ENCODE data around the gene RIT2.

The RIT2 gene

DNA sequence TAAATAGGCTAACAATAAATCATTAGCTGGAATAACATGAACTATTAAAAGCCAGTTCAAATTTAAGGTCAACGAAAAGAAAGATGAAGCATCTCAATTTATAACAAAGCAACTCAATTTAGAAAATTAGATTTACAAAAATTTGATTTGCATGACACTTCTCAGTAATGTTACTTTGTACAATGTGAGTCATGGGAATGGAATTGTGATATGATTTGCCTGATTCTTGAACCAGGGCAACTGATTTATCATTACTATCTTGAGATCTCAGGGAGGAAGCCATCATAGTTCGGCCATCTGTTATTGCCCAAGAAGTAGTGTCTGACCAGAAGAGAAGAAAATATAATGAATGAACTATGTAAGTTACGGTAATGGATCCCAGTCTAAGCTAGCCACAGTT lies 193.1 kb downstream of the RIT2 start:
- DNase-seq = no peak

DNA sequence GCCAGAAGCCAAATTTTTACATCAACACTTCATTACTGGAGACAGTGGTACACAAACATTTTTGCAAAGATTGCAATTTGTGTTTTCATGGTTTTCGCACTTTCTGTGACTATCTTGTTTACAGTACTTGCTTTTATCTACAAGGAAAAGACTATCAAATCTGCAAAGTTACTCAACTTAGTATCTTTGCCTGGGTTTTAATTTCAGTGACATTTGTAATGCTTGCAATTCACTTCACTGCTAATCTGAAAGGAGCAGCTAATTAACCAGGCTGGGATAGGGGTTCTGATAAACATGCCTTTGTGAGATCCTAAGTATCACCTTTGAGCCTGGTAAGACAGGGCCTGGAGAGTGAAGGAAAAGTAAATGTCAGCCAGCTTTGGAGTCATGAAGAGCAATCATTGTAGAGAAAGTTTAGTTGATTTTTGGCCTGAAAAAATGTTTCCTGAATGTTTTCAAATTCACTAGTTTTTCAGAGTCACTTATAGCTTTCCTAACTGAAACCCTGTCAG lies 194.2 kb downstream of the RIT2 start:
- no peak for DNase-seq

DNA sequence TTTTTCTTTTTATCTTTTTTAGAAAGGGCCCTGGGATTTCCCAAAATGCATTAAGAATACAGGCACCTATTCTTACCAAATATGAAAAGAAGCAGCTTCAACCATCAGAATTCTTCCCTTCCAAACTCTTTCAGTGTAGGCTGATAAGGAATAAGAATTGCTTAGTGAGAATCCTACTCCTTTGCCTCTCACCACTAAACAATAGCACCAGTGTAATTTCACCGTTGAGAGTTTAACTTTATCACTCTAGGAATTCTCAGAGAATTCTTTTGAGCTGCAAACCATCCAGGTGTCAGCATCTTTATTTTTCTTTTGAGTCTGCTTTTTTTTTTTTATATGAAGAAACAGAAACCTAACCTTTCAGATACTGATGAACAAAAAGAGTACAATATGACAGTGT lies 194.9 kb downstream of the RIT2 start:
- DNase-seq = no peak

DNA sequence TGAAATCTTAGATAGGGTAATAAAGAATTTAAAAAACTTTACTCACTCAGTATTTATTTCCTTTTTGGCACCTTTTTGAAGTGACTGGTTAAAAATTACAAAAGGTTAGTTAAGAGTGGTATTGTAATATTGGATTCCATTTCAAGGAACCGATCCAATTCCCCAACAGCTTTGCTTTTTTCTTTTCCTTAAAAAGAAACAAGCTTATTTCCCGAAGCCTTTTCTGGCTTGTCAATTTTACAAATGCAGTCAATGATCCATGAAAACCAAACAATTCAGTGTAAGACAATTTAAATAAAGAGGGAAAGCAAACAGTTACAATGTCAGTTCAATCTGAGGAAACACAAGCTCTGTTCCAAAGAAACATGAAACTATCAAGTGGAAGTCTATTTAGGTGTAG lies 200.2 kb downstream of the RIT2 start:
- peak; percentile 97 for DNase-seq

DNA sequence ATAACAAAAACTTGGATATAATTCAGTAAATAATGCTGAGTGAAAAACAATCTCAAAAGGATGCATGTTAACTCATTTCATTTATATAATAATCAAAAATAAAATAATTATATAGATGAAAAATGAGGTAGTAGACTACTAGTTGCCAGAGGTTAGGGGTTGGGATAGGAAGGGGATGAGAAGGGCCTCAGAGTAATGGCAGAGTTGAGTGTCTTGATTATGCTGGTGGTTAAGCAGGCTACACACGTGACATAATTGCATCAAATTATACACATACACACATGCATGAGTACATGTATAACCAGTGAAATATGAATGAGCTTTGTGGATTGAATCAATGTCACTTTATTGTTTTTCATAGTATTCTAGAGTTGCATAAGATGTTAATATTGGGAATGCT lies 201.0 kb downstream of the RIT2 start:
- DNase-seq = no peak

DNA sequence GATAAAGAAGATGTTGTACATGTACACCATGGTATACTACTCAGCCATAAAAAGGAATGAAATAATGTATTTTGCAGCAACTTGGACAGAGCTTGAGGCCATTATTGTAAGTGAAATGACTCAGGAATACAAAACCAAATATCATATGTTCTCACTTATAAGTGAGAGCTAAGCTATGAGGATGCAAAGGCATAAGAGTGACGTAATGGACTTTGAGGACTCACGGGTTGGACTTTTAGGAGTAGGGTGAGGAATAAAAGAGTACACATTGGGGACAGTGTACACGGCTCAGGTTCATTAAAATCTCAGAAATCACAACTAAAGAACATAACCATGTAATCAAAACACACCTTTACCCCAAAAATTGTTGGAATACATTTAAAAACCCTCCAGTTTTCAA lies 206.4 kb downstream of the RIT2 start:
- DNase-seq = no peak

DNA sequence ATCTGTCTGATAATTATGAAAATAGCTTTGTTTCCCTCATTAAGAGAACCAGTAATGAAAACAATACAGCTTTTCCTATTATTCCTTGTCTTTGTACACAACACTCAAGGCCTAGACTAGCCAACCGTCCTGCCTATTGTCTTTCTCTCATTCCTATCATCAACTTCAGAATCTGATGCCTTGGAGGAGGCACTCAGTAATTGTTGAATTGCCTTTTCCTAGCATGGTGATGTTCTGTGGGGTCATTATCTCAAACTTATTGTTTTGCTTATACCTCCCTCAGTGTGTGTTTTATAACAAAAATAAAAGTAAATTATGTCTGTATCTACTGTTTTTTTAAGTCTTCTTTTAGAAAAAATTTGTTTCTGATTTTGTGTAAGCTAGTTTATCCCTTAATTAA lies 208.7 kb downstream of the RIT2 start:
- no peak for DNase-seq

DNA sequence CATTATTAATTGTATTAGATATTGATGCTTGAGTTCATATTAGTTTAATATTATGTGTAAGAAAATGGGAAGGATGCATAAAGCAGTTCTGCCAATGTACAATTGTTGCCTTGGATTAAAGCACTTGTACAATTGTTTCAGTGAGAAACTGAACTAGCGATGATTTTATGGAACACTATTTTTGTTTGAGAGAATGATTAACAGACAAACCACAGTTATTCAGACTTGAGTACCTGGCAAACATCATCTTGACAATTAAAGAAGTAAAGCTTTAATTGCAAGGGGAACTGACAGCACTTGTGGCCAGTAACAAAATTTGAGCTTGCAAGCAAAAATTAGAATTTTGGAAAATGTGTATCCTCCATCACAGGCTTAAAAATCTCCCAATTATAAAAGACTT lies 214.3 kb downstream of the RIT2 start:
- DNase-seq = no peak

DNA sequence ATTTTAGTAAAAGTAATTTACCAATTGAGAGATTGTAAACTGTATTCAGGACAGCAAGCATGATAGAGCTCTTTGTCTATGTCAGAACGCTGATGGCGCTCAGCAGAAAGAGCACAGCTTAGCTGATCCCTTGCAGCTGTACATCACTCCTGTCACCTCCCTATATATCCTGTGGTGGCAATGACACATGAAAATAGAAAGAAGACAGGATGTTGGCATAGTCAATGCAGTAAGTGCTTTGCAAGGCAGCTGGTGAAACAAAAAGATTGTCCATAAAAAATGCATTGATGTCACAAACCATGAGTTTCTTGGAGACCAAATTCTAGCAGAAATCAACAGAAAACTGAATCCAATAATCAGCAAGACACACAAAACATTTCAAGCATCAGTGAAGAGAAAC lies 221.5 kb downstream of the RIT2 start:
- peak; percentile 96 for DNase-seq

DNA sequence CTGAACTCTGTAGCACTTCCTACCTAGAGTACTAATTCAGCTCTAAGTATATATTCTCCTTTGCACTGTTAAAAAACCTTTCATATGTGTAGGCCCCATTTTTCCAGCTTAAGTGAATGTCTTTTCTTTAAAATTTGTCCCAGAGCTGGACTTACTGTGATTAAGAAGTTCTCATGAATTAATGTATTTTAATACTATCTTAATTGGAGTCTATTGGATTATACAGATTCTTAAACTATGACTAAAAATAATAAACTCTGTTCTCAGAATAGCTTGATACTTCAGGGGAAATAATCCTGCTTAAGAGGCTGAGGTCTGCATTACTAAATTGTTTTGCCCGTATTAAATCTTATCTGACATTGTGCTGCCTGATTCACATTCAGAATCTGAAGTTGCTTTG lies 223.3 kb downstream of the RIT2 start:
- no peak for DNase-seq

DNA sequence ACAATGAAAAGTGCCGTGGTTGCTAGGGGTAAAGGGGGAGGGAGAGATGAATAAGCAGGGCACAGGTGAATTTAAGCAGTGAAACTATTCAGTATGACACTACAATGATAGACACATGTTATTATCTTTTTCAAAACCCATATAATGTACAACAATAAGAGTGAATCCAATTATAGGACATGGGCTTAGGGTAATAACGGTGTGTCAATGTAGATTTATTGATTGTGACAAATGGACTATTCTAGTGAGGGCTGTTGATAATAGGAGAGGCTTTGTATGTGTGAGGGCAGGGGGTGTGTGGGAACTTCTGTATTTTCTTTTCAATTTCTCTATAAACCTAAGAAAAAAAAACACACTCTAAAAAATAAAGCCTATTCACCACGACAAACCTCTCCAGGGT lies 223.8 kb downstream of the RIT2 start:
- no peak for DNase-seq

DNA sequence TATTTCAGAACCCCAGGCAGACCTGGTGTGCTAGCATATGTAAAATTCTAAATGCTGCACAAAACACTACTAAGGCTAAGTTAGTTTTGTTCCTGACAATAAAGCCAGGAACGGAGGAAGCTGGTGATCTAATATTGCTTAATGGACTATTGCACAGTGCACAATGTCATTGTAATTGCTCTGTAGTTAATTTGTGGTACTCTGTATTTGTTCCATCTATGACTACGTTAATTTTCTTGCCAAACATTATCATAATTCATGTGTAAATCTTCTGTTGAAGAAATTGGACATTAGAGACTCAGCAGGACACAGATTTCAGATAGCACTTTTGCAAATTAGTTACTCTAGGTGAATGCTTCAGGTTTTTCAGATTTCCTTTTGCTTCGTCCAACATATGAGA lies 232.3 kb downstream of the RIT2 start:
- DNase-seq = no peak

DNA sequence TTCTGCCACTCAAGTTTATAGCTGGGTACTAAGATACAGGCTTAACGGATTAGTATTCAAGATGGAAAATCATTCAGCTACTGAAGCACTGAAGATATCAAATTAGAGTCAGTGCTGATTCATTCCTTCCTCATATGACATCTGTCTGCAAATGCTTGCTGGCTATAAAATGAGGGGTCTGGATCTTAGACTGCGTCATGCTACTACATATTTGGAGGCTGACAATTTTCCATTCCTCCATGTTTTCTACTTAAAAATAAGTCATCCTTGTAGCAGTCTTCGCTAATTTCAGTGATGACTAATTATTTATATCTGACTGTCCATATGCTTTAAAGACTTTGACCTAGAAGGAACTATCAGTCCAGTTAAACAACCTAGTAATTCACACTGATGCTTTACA lies 233.4 kb downstream of the RIT2 start:
- no peak for DNase-seq

DNA sequence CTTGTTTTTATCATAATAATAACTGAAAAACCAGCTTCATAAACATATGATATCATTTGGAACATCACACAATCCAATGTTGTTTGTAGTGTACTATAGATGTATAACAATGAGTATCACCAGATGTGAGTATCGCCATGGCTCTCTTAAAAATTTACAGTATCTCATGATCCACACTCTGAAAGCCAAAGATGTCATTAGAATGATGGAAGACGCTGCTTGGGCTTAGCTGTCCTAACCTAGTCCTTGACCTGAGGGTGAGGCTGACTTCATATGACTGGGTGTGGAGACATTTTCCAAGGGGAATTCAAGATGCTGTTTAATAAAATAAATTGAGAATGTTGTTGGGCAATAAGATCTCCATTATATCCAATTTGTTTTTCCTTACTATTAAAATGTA lies 242.6 kb downstream of the RIT2 start:
- DNase-seq = no peak

DNA sequence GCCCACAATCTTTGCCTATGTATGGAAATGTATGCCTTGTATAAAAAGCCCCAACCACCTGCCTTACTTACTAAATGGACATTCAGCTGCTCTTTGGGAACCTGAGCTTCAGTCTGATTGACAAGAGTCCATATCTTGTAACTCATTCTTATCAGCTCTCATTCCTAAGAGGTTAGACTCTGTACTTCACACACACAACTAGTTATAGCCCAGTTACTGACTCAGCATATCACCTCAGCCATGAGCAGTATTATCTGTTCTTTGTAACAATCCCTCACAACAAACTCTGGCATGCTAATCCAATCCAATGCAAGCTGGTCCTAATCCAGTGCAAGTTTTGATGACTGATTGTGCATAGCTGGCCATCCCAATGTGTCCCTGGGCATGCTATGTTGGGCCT lies 250.6 kb downstream of the RIT2 start:
- DNase-seq = no peak

DNA sequence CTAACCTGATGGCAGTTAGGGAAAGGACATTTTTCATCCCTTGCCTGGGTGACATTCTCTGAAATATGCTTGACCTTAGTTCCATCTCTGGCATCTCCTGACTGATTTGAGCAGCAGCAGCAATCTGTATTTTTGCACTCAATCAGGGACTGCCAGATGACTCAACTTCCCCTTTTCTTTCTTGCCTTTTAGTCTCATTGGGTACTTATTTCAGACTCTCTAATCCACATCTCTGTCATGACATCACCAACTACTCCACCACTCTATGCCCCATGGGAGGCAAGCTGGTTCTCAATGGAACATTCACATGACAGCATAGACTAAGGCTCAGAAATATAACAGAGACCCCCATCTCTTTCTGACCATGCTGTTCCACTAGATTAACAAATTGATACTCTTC lies 254.2 kb downstream of the RIT2 start:
- no peak for DNase-seq

DNA sequence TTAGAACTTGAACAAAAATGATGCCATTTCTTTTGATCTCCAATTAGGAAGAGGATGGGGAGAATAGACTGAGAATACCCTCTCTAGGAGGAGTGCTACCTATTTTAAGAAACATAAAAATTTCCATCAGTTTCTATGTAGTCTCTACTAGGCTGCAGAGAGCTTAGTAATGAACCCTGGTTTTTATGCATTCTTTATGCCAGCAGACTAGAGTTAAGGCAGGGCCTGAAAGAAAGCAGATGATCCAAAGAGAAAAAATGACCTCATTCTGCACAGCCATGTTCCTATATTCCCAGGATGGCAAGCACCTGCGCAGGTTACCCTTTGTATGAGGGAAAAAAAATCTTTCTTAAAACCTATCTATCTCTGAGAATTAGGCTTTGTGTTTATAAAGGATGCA lies 254.9 kb downstream of the RIT2 start:
- no peak for DNase-seq

DNA sequence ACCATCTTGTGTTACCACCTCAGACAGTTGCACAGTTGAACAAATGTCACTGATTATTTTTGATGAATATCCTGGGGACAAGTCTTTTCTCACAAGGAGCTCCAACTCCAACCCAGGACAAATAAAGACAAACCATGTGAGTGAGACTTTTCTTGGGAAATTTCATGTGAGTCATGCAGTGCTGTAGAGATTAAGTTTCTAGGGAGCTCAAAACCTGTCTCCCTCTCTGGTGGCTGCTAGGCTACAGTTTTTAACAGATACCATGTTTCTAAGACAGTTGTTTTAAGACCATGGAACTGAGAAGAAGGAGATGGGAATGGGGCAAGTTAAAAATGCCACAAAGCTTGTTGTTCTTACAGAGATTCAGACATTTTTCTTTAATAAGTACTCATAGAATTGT lies 255.5 kb downstream of the RIT2 start:
- no peak for DNase-seq

DNA sequence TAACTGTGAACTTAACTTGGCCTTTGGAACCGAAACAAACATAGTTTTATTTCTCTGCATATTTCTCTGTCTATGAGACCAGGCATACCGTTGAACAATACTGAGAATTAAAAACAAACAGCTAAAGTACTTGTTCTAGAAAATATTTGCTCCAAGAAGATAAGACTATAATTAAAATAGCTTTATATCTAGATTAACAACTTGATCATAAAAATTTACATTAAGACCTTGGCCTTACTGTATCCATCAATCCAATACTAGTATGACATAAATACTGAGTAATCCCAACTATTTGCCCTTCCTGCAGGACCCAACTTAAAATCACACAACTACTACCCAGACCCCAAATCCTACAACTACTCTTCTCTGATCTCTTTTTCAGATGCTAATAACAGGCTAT lies 260.9 kb downstream of the RIT2 start:
- no peak for DNase-seq

DNA sequence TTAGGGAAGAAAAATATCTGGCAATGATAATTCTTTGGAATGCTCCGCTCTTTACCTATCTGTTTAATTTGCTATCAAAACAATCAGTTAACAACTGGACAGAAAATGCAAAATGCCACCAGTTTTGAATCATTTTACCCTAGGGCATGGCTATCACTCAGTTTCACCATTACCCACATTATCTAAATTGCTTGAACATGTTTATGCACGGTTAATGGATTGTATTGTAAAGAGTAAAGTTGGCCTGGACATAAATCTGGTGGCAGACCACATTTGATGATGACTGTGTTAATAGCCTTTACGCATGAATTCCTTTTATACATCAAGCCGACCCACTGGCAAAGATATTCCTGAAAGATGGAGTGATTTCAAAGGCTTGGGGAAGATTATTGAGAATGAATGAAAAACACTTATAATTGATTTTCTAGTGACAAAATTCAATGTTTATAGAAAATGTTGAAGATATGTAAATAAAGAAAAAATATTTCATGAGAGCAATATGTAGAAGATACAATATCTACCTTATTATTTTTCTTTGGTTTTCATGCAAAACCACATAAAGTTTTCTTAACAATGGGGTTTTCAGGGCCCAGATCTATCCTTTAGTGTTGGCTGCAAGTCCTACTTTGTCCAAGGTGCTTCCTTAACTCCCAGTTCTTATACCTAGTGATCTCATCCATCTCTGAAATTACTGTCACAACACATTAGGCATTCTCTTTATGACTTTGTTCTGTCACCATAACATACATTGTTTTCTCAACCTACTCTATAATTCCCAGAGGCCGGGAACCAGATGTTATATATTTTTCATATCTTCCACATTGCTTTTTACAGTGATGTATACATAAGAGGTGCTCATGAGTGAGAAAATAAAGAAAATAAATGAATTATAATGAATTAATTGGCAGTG lies 265.1 kb downstream of the RIT2 start:
- no peak for DNase-seq

DNA sequence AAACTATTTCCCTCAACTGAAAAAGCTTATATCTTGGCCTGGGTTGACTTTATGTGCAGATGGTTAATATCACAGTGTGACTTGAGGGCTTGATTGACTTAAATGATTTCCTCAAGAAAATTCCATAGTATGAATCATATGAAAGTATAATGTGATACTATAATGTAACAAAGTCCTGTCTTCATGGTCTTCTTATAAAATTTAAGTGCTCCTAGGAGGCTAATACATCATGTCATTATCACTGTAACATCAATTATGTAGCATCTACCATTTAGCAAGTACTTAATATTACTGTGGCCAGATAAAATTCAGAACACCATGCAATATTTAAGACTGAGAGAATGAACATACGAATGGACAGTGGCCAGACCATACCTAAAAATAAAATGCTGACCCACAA lies 276.1 kb downstream of the RIT2 start:
- DNase-seq = no peak

DNA sequence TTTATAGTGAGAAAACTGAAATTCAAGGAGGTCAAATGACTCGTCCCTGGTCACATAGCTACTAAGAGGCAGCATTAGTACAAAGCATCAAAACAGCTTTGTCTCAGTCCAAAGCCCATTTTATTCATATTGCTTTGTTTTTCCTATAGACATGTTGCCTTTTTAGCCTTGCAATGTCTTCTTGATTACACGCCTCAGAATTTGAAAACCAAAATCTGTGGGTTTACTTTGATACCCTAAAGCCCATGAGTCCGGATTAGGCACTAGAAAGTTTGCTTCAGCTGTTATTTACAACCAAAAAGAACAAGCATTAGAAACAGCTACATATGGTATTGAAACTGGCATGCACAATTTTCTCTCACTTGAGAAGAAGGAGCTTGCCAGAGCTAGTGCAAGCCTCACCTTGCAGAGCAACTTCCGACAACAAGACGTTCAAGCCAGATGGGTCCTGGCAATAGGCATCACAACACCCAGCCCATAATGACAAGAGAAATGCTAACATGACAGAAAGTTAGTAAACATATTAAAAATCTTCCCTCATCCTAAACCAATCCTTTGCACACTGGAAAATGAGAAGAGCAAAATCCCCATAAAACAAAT lies 276.8 kb downstream of the RIT2 start:
- no peak for DNase-seq

DNA sequence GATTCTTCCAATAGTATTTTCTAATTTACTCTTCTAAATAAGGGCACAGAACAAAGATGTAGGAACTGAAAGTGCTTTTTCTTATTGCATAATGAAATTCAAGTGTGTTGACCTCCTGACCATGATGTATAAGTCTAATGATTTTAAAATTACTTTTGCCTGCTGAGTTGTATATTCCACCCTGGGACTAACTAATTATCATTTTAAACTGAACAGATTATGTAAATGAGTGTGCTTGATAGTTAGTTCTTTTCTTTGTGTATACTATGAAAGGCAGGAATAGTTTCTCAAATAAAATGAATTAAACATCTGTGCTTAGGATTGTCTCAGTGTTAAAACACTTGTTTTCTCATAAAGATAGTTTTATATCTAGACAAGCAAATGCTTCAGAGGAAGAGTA lies 284.5 kb downstream of the RIT2 start:
- DNase-seq = no peak

DNA sequence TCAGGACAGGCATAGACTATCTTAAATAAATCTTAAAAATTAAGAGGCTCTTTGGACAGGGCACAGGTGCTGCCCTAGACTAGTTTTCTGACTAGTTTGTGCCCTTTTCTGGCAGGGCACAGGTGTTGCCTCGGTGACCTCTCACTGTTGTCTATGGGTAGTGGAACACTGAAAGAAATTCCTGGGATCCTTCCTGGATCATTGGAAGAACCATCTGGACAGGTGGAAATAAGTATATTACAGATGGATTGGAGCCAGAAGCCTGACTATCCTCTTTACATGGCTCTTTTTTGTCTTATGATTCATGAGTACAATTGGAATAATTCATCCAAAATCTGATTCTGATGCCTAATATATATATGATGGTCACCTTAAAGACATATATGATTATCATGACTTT lies 286.6 kb downstream of the RIT2 start:
- DNase-seq = no peak

DNA sequence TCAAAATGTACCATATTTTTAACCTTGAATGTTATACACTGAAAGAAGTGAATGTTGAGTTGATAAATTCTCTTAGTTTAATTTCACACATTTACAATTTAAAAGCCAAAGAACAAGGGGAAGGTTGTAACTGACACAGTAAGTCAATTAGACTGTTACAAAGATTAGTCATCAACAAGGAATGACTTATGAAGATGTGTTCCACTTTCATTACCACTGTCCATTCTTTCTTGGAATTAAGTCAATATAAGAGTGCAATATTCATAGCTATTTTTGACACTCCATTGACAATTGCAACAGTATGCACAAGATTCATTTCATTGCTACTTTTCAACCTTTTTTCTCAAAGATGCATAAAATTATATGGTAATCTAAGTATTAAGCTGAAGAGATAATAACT lies 291.3 kb downstream of the RIT2 start:
- no peak for DNase-seq

All from NCI-H510A treated with DMSO at 0.1 percent for 48 hours (cell line).